Measurements from ENCODE around the gene POLA2.
"Not testable (repeated sequence)": the region's sequence is repeated elsewhere in the genome, so short reads cannot be mapped to it uniquely, and the experiment has no call there.

The POLA2 gene

GRCh38 chr11:65310215-65310614 lies 48.5 kb downstream of the POLA2 start:
- DNase-seq = peak in 1 of 2 experiments; percentile 37

DNA sequence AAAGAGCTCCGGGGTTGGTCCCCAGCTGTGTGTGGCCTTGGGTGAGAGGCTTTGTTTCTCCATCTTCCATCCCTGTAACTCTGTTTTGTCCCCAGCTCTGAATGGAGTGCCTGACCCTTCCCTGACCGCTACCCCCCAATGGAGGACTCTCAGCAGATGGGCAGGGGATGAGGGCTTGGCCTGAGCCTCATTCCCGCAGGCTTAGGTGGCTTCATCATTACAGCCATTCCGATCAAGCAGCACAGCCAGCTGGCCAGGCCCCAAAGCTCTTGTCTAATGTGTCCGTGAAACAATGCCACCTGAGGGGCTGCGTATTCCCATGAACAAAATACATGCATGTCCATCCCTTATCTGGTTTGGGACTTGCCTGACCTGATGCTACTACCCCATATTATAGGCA lies 49.0 kb downstream of the POLA2 start:
- no peak for DNase-seq

- DNase-seq = no peak
Observed at GRCh38 chr11:65311170-65311678, 49.5 kb downstream of the POLA2 start.

DNA sequence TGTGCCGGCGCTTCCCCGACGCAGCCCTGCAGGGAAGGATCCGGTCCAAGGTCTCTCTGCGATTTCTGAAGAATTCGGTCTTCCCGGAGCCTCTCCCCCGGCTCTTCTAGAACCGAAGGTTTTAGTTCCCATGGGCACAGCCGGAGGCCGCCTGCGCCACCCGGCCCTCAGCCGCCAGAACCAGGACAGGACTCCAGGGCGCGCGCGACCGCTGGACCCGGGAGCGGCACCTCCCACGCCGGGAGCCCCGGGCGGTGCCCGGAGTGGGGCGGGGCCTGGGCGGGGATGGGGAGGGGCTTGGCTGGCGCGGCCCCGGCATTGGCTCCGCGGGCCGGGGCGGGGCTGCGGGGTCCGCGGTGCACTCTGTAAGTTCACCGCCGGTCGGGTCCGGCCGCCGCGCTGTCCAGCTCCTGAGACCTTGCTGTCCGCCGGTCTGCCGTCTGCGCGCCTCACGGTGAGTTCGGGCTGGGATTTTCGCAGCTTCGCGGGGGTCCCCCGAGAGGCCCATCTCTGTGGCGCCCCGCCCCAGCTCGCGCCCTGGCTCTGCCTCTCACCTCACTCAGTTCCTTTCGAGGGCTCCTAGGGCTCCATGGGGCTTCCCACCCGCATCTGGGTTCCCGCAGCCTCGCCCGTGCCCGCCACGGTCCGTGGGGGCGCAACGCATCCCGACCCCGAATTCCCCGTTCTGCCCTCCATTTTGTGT lies 52.9 kb downstream of the POLA2 start, which contains the start of gene CDC42EP2:
Gene CDC42EP2 (plus strand): TSS at position 366 of the 703 bp plus-strand sequence. CDS start 6,033 bp downstream, outside the sequence.
- DNase-seq = peak in 1 of 2 experiments; percentile 89

GRCh38 chr11:65315204-65315865 lies 53.6 kb downstream of the POLA2 start:
- peak; percentile 47 to 92 for DNase-seq

DNA sequence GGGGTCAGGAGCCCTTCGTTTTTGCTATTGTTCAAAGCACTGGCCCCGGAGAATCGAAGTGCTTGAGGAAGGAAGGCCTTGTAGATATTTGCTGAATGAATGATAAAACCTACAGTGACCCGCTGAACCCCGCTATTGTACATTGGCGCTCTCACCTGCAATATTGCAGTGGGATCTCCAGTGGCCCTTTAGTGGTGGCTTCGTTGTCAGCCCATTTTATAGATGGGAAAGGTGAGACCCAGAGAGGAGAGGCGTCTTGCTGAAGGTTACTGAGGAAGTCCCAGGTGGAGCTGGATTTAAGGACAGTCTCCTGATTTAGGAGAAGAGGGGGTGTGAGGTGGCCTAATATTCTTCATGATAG lies 54.1 kb downstream of the POLA2 start:
- no peak for DNase-seq

- DNase-seq = no peak
Observed at GRCh38 chr11:65316227-65317024, 54.7 kb downstream of the POLA2 start.

GRCh38 chr11:65317025-65317786 lies 55.4 kb downstream of the POLA2 start:
- peak in 1 of 2 experiments; percentile 23 for DNase-seq

DNA sequence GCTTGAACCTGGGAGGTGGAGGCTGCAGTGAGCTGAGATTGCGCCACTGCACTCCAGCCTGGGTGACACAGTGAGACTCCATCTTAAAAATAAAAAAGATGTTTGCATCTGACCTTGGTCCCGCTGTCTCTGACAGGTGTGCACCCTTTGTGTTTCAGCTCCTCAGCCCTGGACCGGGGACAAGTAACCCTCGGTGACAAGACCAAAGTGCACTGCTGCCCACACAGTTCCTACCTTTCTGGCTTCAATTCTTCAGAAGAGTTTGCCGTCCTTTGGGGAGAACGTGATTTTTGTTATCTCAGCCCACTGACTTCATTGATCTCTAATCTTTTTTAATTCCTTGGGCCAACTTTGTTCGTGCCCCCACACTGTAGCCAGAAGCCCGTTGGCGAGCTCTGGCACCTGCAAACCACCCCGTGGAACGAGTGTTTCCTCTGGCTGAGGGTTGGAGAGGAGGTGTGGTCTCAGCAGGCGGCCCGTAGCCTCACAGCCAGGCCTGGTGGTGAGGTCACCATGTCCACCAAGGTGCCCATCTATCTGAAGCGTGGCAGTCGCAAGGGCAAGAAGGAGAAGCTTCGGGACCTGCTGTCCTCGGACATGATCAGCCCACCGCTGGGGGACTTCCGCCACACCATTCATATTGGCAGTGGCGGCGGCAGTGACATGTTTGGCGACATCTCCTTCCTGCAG lies 58.8 kb downstream of the POLA2 start:
- no peak for DNase-seq

DNA sequence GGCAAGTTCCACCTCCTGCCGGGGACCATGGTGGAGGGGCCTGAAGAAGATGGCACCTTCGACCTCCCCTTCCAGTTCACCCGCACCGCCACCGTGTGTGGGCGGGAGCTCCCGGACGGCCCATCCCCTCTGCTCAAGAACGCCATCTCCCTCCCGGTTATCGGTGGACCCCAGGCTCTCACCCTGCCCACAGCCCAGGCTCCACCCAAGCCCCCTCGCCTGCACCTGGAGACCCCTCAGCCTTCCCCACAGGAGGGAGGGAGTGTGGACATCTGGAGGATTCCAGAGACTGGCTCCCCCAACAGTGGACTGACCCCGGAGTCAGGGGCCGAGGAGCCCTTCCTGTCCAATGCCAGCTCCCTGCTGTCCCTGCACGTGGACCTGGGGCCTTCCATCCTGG lies 59.3 kb downstream of the POLA2 start:
- DNase-seq = no peak

DNA sequence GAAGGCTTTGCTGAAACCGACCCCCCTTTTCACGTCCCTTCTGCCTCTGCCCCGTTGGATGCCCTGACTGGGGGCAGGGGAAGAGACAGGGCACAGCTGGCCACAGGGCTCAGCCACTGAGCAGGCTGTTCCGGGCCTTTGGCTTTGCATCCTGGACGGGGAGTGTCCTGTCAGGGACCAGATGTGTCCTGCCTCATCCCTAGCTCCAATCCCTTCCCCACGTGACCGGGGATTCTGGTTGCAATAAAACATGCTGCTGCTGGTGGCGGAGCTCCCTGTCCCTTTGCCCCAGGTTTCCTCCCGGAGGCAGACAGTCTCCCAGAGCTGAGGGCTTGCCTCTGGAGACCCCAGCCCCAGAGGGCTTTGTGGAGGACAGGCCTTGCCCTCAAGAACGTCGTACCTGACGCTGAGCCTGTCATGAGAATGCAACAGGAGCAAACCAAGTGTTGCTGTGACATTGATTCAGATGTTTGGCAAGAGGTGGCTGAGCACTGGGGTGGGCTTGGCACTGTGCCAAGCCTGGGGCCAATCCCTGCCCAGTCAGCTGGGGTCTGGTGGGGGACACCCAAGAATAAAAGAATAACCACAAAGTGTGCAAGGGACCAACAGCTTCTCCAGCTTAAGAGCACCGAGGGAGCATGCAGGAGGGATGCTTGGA lies 60.2 kb downstream of the POLA2 start:
- DNase-seq = no peak

- peak in 1 of 2 experiments; percentile 26 for DNase-seq
Observed at GRCh38 chr11:65323813-65324212, 62.1 kb downstream of the POLA2 start.

- DNase-seq = no peak
Observed at GRCh38 chr11:65325435-65325834, 63.7 kb downstream of the POLA2 start.

GRCh38 chr11:65327021-65327420 lies 65.3 kb downstream of the POLA2 start:
- DNase-seq = no peak

- no peak for DNase-seq
Observed at GRCh38 chr11:65329478-65329877, 67.7 kb downstream of the POLA2 start.

GRCh38 chr11:65329944-65330403 lies 68.2 kb downstream of the POLA2 start:
- DNase-seq = peak; percentile 88 to 98

- DNase-seq = no peak
Observed at GRCh38 chr11:65330544-65330943, 68.8 kb downstream of the POLA2 start.

- DNase-seq = not testable (repeated sequence)
Observed at GRCh38 chr11:65332591-65332990, 70.8 kb downstream of the POLA2 start.

DNA sequence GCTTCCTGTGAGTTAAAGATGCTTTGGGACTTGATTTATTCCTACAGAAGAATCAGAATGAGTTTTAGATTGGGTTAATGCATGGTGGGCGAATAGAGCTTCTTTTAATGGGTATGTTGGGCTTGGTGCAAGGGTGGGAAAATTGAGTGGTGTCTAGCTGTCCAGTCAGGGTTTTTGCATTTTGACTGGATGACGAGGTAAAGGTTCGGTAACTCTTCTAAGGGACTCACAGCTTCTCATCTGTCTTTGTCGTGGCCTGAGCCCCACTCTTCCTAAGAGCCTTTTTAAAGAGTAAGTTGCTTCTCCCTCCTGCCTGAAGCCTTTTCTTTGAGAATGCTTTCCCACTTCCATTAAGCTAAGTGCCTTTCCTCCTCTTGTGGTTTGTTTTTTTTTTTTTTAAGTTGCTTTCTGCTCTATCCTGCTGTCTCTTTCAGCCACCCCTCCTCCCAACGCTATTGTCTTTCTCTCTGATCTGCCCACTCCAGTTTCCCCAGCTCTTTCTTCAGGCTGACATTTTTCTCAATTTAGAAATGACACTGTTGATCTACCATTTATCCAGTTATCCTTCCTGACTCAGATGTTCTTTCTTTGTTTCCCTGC lies 73.0 kb downstream of the POLA2 start:
- no peak for DNase-seq

DNA sequence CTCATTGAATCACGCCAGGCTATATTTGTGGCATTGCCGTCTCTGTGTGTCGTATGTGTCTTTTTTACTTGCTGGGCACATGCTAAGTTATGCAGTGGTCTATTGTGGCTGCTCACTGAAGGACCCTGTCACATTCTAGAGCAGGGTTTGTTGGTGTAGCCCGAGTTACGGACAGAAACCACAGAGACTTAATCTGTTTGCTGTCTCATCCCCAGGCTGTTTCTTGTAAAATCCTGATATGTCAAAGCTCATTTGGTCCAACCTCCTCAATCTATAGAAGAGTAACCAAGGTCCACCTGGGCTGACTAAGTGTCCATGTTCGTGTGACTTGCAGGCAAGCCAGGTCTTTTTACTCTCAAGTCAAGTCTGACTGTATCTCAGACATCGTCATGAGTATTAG lies 76.9 kb downstream of the POLA2 start:
- DNase-seq = no peak

GRCh38 chr11:65340226-65340625 lies 78.5 kb downstream of the POLA2 start:
- DNase-seq = no peak
